Muscle layer of colon (tissue), 2 donors: ENCODE results near the gene SCFD2.

Source experiments
- H3K27ac ChIP-seq: one replicate; pipeline ENCODE4 v1.7.0; 2013; ENCODE audit warnings: low read depth, mild to moderate bottlenecking, low read length, moderate library complexity
- H3K27me3 ChIP-seq, 2 donors: one replicate each; pipeline ENCODE4 v1.7.0; 2013; ENCODE audit warnings: low read length in 2 of 2, mild to moderate bottlenecking in 2 of 2; ENCODE audit not compliant: insufficient read depth in 2 of 2, control insufficient read depth in 1 of 2
- H3K36me3 ChIP-seq: one replicate; pipeline ENCODE4 v1.7.0; 2013; ENCODE audit warnings: mild to moderate bottlenecking, low read length; ENCODE audit not compliant: insufficient read depth
- H3K4me1 ChIP-seq: one replicate; pipeline ENCODE4 v1.7.0; 2013; ENCODE audit warnings: mild to moderate bottlenecking, low read length; ENCODE audit not compliant: insufficient read depth
- H3K4me3 ChIP-seq, 2 donors: one replicate each; pipeline ENCODE4 v1.7.0; 2013; ENCODE audit warnings: low read length in 2 of 2, low read depth in 1 of 2, mild to moderate bottlenecking in 1 of 2, moderate library complexity in 1 of 2
- H3K9ac ChIP-seq: one replicate; pipeline ENCODE4 v1.7.0; 2013; ENCODE audit warnings: low read length
- H3K9me3 ChIP-seq: one replicate; pipeline ENCODE4 v1.7.0; 2013; ENCODE audit warnings: mild to moderate bottlenecking, low read length
- donor health status: abdominal sarcoma.
- donor health status: Adenocarcinoma of cecum.

The SCFD2 gene

GRCh38 chr4:53197772-53198142, 168.1 kb downstream of the SCFD2 start:
- H3K9me3 ChIP-seq, result no peaks in the 10 kb centered on the region
- no peak overlapping the region for H3K4me3 ChIP-seq
- H3K27ac ChIP-seq, result no peak overlapping the region

GRCh38 chr4:53196882-53197771, 168.7 kb downstream of the SCFD2 start:
- H3K4me3 ChIP-seq, result no peak overlapping the region
- no peak overlapping the region for H3K9ac ChIP-seq
- H3K27me3 ChIP-seq, result no peaks in the 10 kb centered on the region
- H3K36me3 ChIP-seq, result no peaks in the 10 kb centered on the region
- H3K9me3 ChIP-seq, result no peaks in the 10 kb centered on the region
- H3K27ac ChIP-seq, result no peak overlapping the region
- H3K4me1 ChIP-seq, result no peaks in the 10 kb centered on the region

More at GRCh38 chr4:53197772-53198142, 168.1 kb downstream of the SCFD2 start:
- Histone ChIP-seq H3K9ac (no peak overlapping the region), H3K36me3 (no peaks in the 10 kb centered on the region), H3K27me3 (no peaks in the 10 kb centered on the region), H3K4me1 (no peaks in the 10 kb centered on the region)

GRCh38 chr4:53195815-53196661, 169.8 kb downstream of the SCFD2 start:
- no peaks in the 10 kb centered on the region for H3K9me3 ChIP-seq
- H3K9ac ChIP-seq, result no peak overlapping the region
- no peaks in the 10 kb centered on the region for H3K27me3 ChIP-seq
- H3K4me3 ChIP-seq, result no peak overlapping the region
- H3K36me3 ChIP-seq, result no peaks in the 10 kb centered on the region
- H3K27ac ChIP-seq, result no peak overlapping the region
- H3K4me1 ChIP-seq, result no peaks in the 10 kb centered on the region

- H3K36me3 ChIP-seq, result no peaks in the 10 kb centered on the region
- H3K4me1 ChIP-seq, result no peaks in the 10 kb centered on the region
- H3K27me3 ChIP-seq, result no peaks in the 10 kb centered on the region
Measured at GRCh38 chr4:53194727-53195126, 171.1 kb downstream of the SCFD2 start.

GRCh38 chr4:53193111-53193510, 172.8 kb downstream of the SCFD2 start:
- no peak overlapping the region for H3K4me3 ChIP-seq
- no peaks in the 10 kb centered on the region for H3K9me3 ChIP-seq
- no peaks in the 10 kb centered on the region for H3K27me3 ChIP-seq
- H3K36me3 ChIP-seq, result no peaks in the 10 kb centered on the region
- no peak overlapping the region for H3K9ac ChIP-seq
- H3K27ac ChIP-seq, result no peak overlapping the region
- H3K4me1 ChIP-seq, result no peaks in the 10 kb centered on the region

More at GRCh38 chr4:53194727-53195126, 171.1 kb downstream of the SCFD2 start:
- Histone ChIP-seq H3K9ac (no peak overlapping the region), H3K9me3 (no peaks in the 10 kb centered on the region), H3K27ac (no peak overlapping the region), H3K4me3 (no peak overlapping the region)

GRCh38 chr4:53192496-53192895, 173.4 kb downstream of the SCFD2 start:
- no peak overlapping the region for H3K9ac ChIP-seq
- no peak overlapping the region for H3K27ac ChIP-seq
- no peaks in the 10 kb centered on the region for H3K27me3 ChIP-seq
- no peaks in the 10 kb centered on the region for H3K9me3 ChIP-seq
- H3K4me1 ChIP-seq, result no peaks in the 10 kb centered on the region
- no peak overlapping the region for H3K4me3 ChIP-seq
- H3K36me3 ChIP-seq, result no peaks in the 10 kb centered on the region

GRCh38 chr4:53191997-53192396, 173.9 kb downstream of the SCFD2 start:
- H3K27me3 ChIP-seq, result no peaks in the 10 kb centered on the region
- H3K9me3 ChIP-seq, result no peaks in the 10 kb centered on the region
- no peak overlapping the region for H3K9ac ChIP-seq
- no peaks in the 10 kb centered on the region for H3K36me3 ChIP-seq
- H3K4me1 ChIP-seq, result no peaks in the 10 kb centered on the region
- no peak overlapping the region for H3K4me3 ChIP-seq
- no peak overlapping the region for H3K27ac ChIP-seq

GRCh38 chr4:53189011-53189410, 176.8 kb downstream of the SCFD2 start:
- Histone ChIP-seq H3K27ac (no peak overlapping the region), H3K4me3 (no peak overlapping the region)

GRCh38 chr4:53186714-53187358, 179.0 kb downstream of the SCFD2 start:
- Histone ChIP-seq H3K36me3 (no peaks in the 10 kb centered on the region), H3K4me1 (no peaks in the 10 kb centered on the region), H3K27ac (no peak overlapping the region), H3K4me3 (no peak overlapping the region), H3K9me3 (no peaks in the 10 kb centered on the region), H3K9ac (no peak overlapping the region), H3K27me3 (no peaks in the 10 kb centered on the region)

More at GRCh38 chr4:53189011-53189410, 176.8 kb downstream of the SCFD2 start:
- Histone ChIP-seq H3K4me1 (no peaks in the 10 kb centered on the region), H3K9ac (no peak overlapping the region), H3K9me3 (no peaks in the 10 kb centered on the region), H3K36me3 (no peaks in the 10 kb centered on the region), H3K27me3 (no peaks in the 10 kb centered on the region)

GRCh38 chr4:53185869-53186585, 179.8 kb downstream of the SCFD2 start:
- no peak overlapping the region for H3K27ac ChIP-seq
- H3K4me1 ChIP-seq, result no peaks in the 10 kb centered on the region
- no peaks in the 10 kb centered on the region for H3K27me3 ChIP-seq
- H3K36me3 ChIP-seq, result no peaks in the 10 kb centered on the region
- no peak overlapping the region for H3K4me3 ChIP-seq
- H3K9ac ChIP-seq, result no peak overlapping the region
- no peaks in the 10 kb centered on the region for H3K9me3 ChIP-seq

GRCh38 chr4:53183754-53184153, 182.1 kb downstream of the SCFD2 start:
- Histone ChIP-seq H3K9me3 (no peaks in the 10 kb centered on the region), H3K9ac (no peak overlapping the region), H3K27ac (no peak overlapping the region), H3K4me3 (no peak overlapping the region), H3K36me3 (no peaks in the 10 kb centered on the region), H3K27me3 (no peaks in the 10 kb centered on the region), H3K4me1 (no peaks in the 10 kb centered on the region)
